ENCODE measurements around the gene ENTPD6. TPM values are rescaled to one million over a fixed set of nuclear protein-coding genes. Genes with fewer than 3 reads are reported as not detected.
"Not testable (repeated sequence)": the region's sequence is repeated elsewhere in the genome, so short reads cannot be mapped to it uniquely, and the experiment has no call there.

Gene ENTPD6
- polyA plus RNA-seq, 5 donors: 41.5 to 57.3 (median 43.3) TPM

DNA sequence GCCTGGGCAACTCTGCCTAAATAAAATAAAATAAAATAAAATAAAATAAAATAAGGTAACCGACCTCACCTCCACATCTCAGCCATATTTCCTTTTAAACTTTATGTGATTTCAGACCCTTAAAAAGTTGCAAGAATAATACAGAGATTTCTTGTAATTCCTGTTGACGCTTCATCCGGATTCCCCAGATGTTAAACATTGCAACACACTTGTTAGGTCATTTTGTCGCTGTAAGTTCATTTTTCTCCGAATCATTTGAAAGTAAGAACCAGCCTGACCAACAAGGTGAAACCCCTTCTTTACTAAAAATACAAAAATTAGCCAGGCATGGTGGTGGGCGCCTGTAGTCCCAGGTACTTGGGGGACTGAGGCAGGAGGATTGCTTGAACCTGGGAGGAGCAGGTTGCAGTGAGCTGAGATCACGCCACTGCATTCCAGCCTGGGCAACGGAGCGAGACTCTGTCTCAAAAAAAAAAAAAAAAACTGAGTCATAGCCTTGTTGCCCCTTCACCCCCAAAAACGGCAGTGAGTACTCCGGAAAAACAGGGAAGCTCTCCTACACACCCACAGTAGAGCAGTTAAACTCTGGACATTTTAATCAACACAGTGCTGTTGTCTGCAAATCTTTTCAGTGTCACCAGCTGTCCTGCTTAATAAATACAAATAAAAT is 58.2 kb downstream of the ENTPD6 start:
- no peak for DNase-seq

GRCh38 chr20:25254571-25254970 is 59.1 kb downstream of the ENTPD6 start:
- no peak for DNase-seq

- DNase-seq: no peak
Measured at GRCh38 chr20:25254986-25255680, 59.6 kb downstream of the ENTPD6 start.

DNA sequence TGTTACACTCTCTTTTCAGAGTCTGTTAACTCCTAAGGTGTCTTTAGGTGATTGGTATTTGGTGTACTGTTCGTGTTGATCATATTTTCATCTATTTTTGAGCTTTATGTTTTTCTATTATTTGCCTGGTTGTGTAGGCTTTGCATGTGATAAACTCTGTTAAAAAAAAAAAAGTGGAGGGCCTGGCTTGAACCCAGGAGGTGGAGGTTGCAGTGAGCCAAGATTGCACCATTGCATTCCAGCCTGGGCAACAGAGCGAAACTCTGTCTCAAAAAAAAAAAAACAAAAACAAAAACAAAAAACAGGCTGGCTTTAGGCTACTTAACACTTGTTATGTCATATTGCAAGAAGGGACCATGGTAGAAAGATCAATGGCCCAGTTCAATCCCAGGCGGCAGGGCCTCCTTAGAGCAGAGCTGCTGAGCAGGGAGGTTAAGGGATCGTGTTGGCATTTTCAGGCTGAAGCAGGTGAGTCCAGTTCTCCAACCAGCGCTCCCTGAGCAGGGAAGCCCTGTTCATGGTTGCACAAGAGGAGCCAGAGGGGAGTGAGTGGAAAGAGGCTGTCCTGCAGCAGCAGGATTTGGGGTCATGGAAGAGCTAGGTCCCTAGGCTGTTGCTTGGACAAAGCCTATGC is 60.8 kb downstream of the ENTPD6 start:
- no peak for DNase-seq

GRCh38 chr20:25257130-25257529 is 61.6 kb downstream of the ENTPD6 start:
- DNase-seq: no peak

- DNase-seq: no peak
Measured at GRCh38 chr20:25257756-25258475, 62.4 kb downstream of the ENTPD6 start.

DNA sequence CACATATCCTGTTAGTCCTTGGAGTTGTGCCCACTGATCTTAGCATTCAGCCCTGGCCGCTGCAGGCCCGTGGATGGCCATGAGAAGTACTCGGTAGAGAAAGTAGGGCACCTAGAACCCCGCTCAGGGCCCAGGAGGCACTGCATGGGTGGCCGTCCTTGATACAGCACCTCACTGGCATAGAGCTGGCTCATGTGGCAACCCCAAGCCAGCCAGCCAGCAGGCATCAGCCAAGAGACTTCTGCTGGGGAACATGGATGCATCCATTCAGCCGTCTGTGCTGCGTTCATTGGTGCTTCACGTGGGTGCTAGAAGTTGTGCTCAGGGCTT is 62.9 kb downstream of the ENTPD6 start:
- no peak for DNase-seq

DNA sequence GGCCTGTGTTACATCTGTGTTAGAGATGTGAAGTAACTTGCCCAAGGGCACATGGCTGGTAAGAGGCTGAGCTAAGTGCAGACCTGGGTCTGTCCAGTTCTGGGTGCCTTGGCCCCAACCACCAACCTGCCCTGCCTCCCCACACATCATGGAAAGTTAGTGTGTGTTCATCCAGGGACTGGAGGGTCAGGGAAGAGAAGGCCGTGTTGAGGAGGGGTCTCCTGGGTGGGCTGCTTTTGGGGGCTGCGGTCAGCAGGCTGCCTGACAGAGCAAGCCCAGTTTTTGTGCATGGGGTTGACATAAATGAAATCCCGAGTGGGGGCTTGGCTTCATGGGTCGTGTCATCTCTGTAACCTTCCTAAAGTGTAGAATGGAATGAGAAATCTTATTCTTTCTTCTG is 63.3 kb downstream of the ENTPD6 start:
- no peak for DNase-seq

DNA sequence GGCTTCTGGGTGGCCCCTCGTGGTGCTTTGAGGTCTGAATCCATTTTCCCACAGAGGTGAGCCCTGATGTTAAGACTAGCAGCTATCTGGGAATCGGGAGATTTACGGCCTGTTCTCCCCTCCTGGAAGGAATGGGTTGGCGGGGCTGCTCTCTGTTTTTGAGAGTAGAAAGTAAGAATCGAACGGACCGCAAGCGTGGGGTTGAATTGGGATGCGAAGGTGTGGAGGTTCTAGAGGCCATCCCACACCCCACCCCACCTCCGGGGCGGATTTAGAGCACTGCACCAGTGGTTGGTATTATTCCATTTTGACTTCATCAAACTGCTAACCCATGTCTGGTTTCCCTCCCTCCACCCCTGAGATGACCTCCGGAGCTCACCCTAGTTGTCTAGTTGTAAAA is 63.8 kb downstream of the ENTPD6 start:
- no peak for DNase-seq

- no peak for DNase-seq
Measured at GRCh38 chr20:25259788-25260254, 64.3 kb downstream of the ENTPD6 start.

DNA sequence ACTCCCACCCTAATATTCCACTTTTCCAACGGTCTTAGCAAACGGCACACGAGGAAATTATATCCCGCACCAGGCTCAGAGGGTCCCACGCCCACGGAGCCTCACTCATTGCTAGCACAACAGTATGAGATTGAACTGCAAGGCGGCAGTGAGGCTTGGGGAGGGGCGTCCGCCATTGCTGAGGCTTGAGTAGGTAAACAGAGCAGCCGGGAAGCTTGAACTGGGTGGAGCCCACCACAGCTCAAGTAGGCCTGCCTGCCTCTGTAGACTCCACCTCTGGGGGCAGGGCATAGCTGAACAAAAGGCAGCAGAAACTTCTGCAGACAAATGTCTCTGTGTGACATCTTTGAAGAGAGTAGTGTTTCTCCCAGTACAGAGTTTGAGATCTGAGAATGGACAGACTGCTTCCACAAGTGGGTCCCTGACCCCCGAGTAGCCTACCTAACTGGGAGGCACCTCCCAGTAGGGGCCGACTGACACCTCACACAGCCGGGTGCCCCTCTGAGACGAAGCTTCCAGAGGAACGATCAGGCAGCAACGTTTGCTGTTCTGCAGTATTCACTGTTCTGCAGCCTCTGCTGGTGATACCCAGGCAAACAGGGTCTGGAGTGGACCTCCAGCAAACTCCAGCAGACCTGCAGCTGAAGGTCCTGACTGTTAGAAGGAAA is 65.4 kb downstream of the ENTPD6 start:
- not testable (repeated sequence) for DNase-seq

DNA sequence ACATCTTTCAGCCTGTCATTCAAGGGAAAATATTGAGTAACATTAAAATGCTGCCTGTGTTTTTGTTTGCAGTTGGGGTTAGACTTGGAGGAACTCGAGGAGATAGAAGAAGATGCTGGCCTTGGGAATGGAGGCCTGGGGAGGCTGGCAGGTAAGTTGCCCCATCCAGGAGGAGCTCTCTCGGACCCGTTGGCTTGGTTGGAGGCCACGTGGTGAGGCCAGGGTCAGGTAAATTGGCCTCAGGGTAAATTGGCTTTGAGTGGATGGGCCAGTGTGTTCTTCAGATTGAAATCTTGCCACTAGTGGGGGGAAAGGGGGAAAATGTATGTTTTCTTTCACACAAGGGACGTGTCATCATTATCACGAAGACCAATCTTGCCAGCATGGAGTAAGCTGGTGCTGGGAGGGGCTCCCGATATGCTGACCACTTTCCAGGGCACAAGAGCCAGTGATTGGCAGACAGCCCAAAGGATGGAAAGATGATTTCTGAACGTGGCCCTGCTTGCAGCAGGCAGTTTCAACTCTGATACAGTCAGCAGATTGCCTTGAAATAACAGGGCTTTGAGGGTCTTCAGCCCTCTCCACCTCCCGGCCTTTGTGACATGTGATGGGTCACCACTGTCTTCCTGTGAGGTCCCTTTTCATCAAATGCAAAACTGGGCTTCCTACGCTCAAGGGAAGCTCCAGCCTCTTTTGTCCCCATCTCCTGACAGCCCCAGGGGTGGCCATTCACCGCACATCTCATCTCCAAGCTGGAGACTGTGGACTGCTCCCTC is 73.7 kb downstream of the ENTPD6 start:
- no peak for DNase-seq

- DNase-seq: no peak
Measured at GRCh38 chr20:25269833-25270170, 74.3 kb downstream of the ENTPD6 start.

- DNase-seq: no peak
Measured at GRCh38 chr20:25270829-25271251, 75.3 kb downstream of the ENTPD6 start.

- DNase-seq: no peak
Measured at GRCh38 chr20:25271486-25272222, 76.1 kb downstream of the ENTPD6 start.

- DNase-seq: no peak
Measured at GRCh38 chr20:25272223-25273000, 76.9 kb downstream of the ENTPD6 start.

- no peak for DNase-seq
Measured at GRCh38 chr20:25273046-25273445, 77.5 kb downstream of the ENTPD6 start.

- DNase-seq: no peak
Measured at GRCh38 chr20:25273541-25274358, 78.2 kb downstream of the ENTPD6 start.

- DNase-seq: no peak
Measured at GRCh38 chr20:25274481-25274880, 79.0 kb downstream of the ENTPD6 start.

All from right lung (tissue), 5 donors.